ENCODE measurements around the gene DDAH1.

DDAH1 gene

GRCh38 chr1:85407746-85408377 is 57.1 kb downstream of the DDAH1 start:
- Histone ChIP-seq H3K36me3 (ENCODE audit: insufficient read depth, low read length) (no peaks in the 10 kb centered on the region), H2AFZ (ENCODE audit: low read depth, low read length) (no peak overlapping the region), H4K20me1 (ENCODE audit: insufficient read depth, low read length) (no peaks in the 10 kb centered on the region), H3K4me1 (ENCODE audit: insufficient read depth, low read length) (no peaks in the 10 kb centered on the region), H3K9me3 (ENCODE audit: insufficient read depth, low read length, severe bottlenecking) (no peaks in the 10 kb centered on the region), H3K4me2 (ENCODE audit: insufficient read depth, low read length) (no peak overlapping the region), H3K79me2 (ENCODE audit: insufficient read depth, low read length) (no peaks in the 10 kb centered on the region), H3K4me3 (ENCODE audit: low read depth in 1 of 2, low read length in 2 of 2) (no peak overlapping the region), H3K27ac (ENCODE audit: low read length) (no peak overlapping the region), H3K9ac (ENCODE audit: low read depth, low read length) (no peak overlapping the region), H3K27me3 (ENCODE audit: insufficient read depth, low read length, poor library complexity) (no peaks in the 10 kb centered on the region)
- no peak for DNase-seq
- ATAC-seq (ENCODE audit: insufficient read depth, low read depth), result no peak
- no peak for TF ChIP-seq EZH2 (IDR thresholded peaks at IDR 0.05; ENCODE audit: borderline replicate concordance, low read depth, low read length, severe bottlenecking)
- TF ChIP-seq CTCF (IDR thresholded peaks at IDR 0.05; ENCODE audit: borderline replicate concordance, extremely low read depth, low read length, poor library complexity, severe bottlenecking), result no peak

- H3K79me2 ChIP-seq (ENCODE audit: insufficient read depth, low read length), result no peaks in the 10 kb centered on the region
- no peak overlapping the region for H2AFZ ChIP-seq (ENCODE audit: low read depth, low read length)
- H3K36me3 ChIP-seq (ENCODE audit: insufficient read depth, low read length), result no peaks in the 10 kb centered on the region
- TF ChIP-seq CTCF (IDR thresholded peaks at IDR 0.05; ENCODE audit: borderline replicate concordance, extremely low read depth, low read length, poor library complexity, severe bottlenecking) (no peak), EZH2 (IDR thresholded peaks at IDR 0.05; ENCODE audit: borderline replicate concordance, low read depth, low read length, severe bottlenecking) (no peak)
- H3K9ac ChIP-seq (ENCODE audit: low read depth, low read length), result no peak overlapping the region
- DNase-seq, result no peak
- no peak for ATAC-seq (ENCODE audit: insufficient read depth, low read depth)
- no peak overlapping the region for H3K4me2 ChIP-seq (ENCODE audit: insufficient read depth, low read length)
- no peak overlapping the region for H3K4me3 ChIP-seq (ENCODE audit: low read depth in 1 of 2, low read length in 2 of 2)
- H3K9me3 ChIP-seq (ENCODE audit: insufficient read depth, low read length, severe bottlenecking), result no peaks in the 10 kb centered on the region
- H3K27me3 ChIP-seq (ENCODE audit: insufficient read depth, low read length, poor library complexity), result no peaks in the 10 kb centered on the region
- no peaks in the 10 kb centered on the region for H3K4me1 ChIP-seq (ENCODE audit: insufficient read depth, low read length)
- no peaks in the 10 kb centered on the region for H4K20me1 ChIP-seq (ENCODE audit: insufficient read depth, low read length)
- no peak overlapping the region for H3K27ac ChIP-seq (ENCODE audit: low read length)
Observed at GRCh38 chr1:85406887-85407533, 57.9 kb downstream of the DDAH1 start.

- no peak overlapping the region for H3K27ac ChIP-seq (ENCODE audit: low read length)
- H4K20me1 ChIP-seq (ENCODE audit: insufficient read depth, low read length), result no peaks in the 10 kb centered on the region
- H3K36me3 ChIP-seq (ENCODE audit: insufficient read depth, low read length), result no peaks in the 10 kb centered on the region
- no peak overlapping the region for H2AFZ ChIP-seq (ENCODE audit: low read depth, low read length)
- ATAC-seq (ENCODE audit: insufficient read depth, low read depth) (no peak), DNase-seq (no peak)
- H3K9me3 ChIP-seq (ENCODE audit: insufficient read depth, low read length, severe bottlenecking), result no peaks in the 10 kb centered on the region
- H3K4me1 ChIP-seq (ENCODE audit: insufficient read depth, low read length), result no peaks in the 10 kb centered on the region
- no peak overlapping the region for H3K4me2 ChIP-seq (ENCODE audit: insufficient read depth, low read length)
- H3K79me2 ChIP-seq (ENCODE audit: insufficient read depth, low read length), result no peaks in the 10 kb centered on the region
- H3K27me3 ChIP-seq (ENCODE audit: insufficient read depth, low read length, poor library complexity), result no peaks in the 10 kb centered on the region
- H3K9ac ChIP-seq (ENCODE audit: low read depth, low read length), result no peak overlapping the region
- no peak for TF ChIP-seq EZH2 (IDR thresholded peaks at IDR 0.05; ENCODE audit: borderline replicate concordance, low read depth, low read length, severe bottlenecking)
- TF ChIP-seq CTCF (IDR thresholded peaks at IDR 0.05; ENCODE audit: borderline replicate concordance, extremely low read depth, low read length, poor library complexity, severe bottlenecking), result no peak
- no peak overlapping the region for H3K4me3 ChIP-seq (ENCODE audit: low read depth in 1 of 2, low read length in 2 of 2)
Observed at GRCh38 chr1:85406081-85406480, 58.9 kb downstream of the DDAH1 start.
